Loucy (cell line): Measurements from ENCODE around the gene MALL.

Source experiments
- H2AFZ ChIP-seq: fragments of 200-600 bp; sonication (generic); 2 replicates; pipeline ENCODE4 v1.6.0; 2016; ENCODE audit warnings: antibody characterized with exemption, mild to moderate bottlenecking, low read length, moderate library complexity
- H3F3A ChIP-seq: fragments of 200-600 bp; 2 replicates; pipeline ENCODE4 v1.6.0; 2016; ENCODE audit warnings: antibody characterized with exemption, low read depth, mild to moderate bottlenecking
- H3K27me3 ChIP-seq: fragments of 200-600 bp; sonication (generic); 2 replicates; pipeline ENCODE4 v1.6.1; 2014; ENCODE audit warnings: low read length, mild to moderate bottlenecking; ENCODE audit not compliant: insufficient read depth, poor library complexity, severe bottlenecking
- H3K36me3 ChIP-seq: fragments of 200-600 bp; sonication (generic); 2 replicates; pipeline ENCODE4 v1.6.1; 2016; ENCODE audit warnings: low read length; ENCODE audit not compliant: insufficient read depth
- H3K4me1 ChIP-seq: fragments of 200-600 bp; sonication (generic); 2 replicates; pipeline ENCODE4 v1.5.1; 2014; ENCODE audit warnings: low read length, mild to moderate bottlenecking; ENCODE audit not compliant: insufficient read depth, poor library complexity, severe bottlenecking
- H3K4me2 ChIP-seq: fragments of 200-600 bp; sonication (generic); 2 replicates; pipeline ENCODE4 v1.6.0; 2014; ENCODE audit warnings: antibody characterized with exemption, low read length, low read depth, mild to moderate bottlenecking; ENCODE audit not compliant: poor library complexity, severe bottlenecking
- H3K4me3 ChIP-seq: fragments of 200-600 bp; sonication (generic); 2 replicates; pipeline ENCODE4 v1.5.1; 2014; ENCODE audit warnings: low read length, mild to moderate bottlenecking, mixed read lengths; ENCODE audit not compliant: poor library complexity, severe bottlenecking
- H3K79me2 ChIP-seq: fragments of 200-600 bp; sonication (generic); 2 replicates; pipeline ENCODE4 v1.6.1; 2014; ENCODE audit warnings: low read length; ENCODE audit not compliant: insufficient read depth
- H3K9ac ChIP-seq: fragments of 200-600 bp; sonication (generic); 2 replicates; pipeline ENCODE4 v1.6.0; 2014; ENCODE audit warnings: mild to moderate bottlenecking, low read depth, low read length, moderate library complexity; ENCODE audit not compliant: poor library complexity, severe bottlenecking
- H3K9me2 ChIP-seq: fragments of 200-600 bp; sonication (generic); replicated peaks from 2 replicates; pipeline ENCODE4 v1.6.1; 2016; ENCODE audit warnings: low read depth, low read length, mixed read lengths
- H3K9me3 ChIP-seq: fragments of 200-600 bp; sonication (generic); 2 replicates; pipeline ENCODE4 v1.6.1; 2014; ENCODE audit warnings: mild to moderate bottlenecking, antibody characterized with exemption, low read length, low read depth; ENCODE audit not compliant: insufficient read depth
- H4K20me1 ChIP-seq: fragments of 200-600 bp; sonication (generic); 2 replicates; pipeline ENCODE4 v1.6.0; 2014; ENCODE audit warnings: antibody characterized with exemption, low read length, mild to moderate bottlenecking; ENCODE audit not compliant: insufficient read depth, poor library complexity, severe bottlenecking
- CTCF ChIP-seq: fragments of 200-600 bp; sonication (generic); conservative IDR thresholded peaks from 2 replicates; pipeline ENCODE4 v1.5.1; 2014; ENCODE audit warnings: mild to moderate bottlenecking, antibody characterized with exemption, low read length
- EZH2phosphoT487 ChIP-seq: fragments of 200-600 bp; IDR thresholded peaks from 2 replicates; pipeline ENCODE4 v1.6.1; 2018; ENCODE audit warnings: antibody characterized with exemption, mild to moderate bottlenecking, moderate library complexity, borderline replicate concordance

The MALL gene

DNA sequence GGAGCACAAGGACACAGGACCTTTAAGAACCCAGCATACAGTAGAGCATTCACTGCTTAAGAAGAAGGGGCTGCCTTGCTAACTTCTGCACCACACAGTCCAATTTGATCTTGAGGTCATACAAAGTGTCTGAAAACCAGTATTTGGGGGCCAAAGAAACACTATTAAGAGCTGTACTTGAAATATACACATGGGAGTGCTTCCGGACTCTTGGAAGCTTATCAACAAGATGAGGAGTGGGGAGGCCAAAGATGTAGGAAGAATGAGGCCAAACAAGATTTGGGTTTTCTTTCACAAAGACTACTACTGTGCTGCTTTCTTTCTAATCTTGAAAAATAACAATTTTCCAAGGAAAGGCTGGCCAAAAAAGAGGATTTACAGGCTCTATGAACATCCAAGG, 24.8 kb upstream of the MALL start:
- no peaks in the 10 kb centered on the region for H3F3A ChIP-seq
- H3K4me2 ChIP-seq = no peak overlapping the region
- H3K4me3 ChIP-seq = no peak overlapping the region
- no peaks in the 10 kb centered on the region for H4K20me1 ChIP-seq
- no peak for TF ChIP-seq CTCF
- TF ChIP-seq EZH2phosphoT487 = no peak
- H3K9me3 ChIP-seq = no peaks in the 10 kb centered on the region
- H3K9me2 ChIP-seq = no peaks in the 10 kb centered on the region
- H3K9ac ChIP-seq = no peak overlapping the region
- no peak overlapping the region for H2AFZ ChIP-seq
- no peaks in the 10 kb centered on the region for H3K79me2 ChIP-seq
- no peaks in the 10 kb centered on the region for H3K27me3 ChIP-seq
- no peaks in the 10 kb centered on the region for H3K36me3 ChIP-seq
- H3K4me1 ChIP-seq = no peaks in the 10 kb centered on the region

DNA sequence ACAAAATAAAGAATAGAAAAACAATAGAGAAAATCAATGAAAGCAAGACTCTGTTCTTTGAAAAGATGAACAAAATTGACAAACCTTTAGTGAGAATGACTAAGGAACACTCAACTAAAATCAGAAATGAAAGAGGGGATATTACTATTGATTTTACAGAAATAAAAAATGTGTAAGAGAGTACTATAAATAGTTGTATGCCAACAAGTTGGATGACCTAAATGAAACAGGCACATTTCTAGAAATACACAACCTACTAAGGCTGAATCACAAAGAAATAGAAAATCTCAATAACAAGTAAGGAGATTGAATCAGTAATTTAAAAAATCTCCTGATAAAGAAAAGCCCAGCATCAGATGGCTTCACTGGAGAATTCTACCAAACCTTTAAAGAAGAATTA, 18.4 kb upstream of the MALL start:
- Histone ChIP-seq H3K4me1 (no peaks in the 10 kb centered on the region), H3K9ac (no peak overlapping the region), H3K4me2 (no peak overlapping the region), H3F3A (no peaks in the 10 kb centered on the region), H4K20me1 (no peaks in the 10 kb centered on the region), H3K4me3 (no peak overlapping the region), H3K79me2 (no peaks in the 10 kb centered on the region), H3K9me2 (no peaks in the 10 kb centered on the region), H3K36me3 (no peaks in the 10 kb centered on the region), H2AFZ (no peak overlapping the region), H3K27me3 (no peaks in the 10 kb centered on the region), H3K9me3 (peaks cover 5% of the 10 kb centered on the region; the same call in 1 of the 2 replicates)
- TF ChIP-seq EZH2phosphoT487 (no peak), CTCF (no peak)

DNA sequence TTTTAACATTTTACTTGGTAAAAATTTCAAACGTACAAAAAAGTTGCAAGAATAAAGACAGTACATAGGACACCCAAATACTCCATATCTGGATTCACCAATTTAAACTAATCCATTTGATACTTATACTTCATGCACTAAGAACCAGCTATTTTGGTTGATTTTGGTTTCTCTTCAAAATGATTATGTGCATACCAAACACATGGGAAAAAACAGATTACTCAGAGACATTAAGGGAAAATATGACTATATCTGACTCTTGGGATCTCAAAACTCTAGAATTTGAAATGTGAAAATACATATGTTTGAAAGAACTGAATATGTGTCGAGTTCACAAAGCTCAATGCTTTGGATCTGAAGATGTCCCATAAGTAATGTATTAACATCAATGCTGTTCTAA, 15.5 kb upstream of the MALL start:
- H3K4me3 ChIP-seq = no peak overlapping the region
- H3K9me2 ChIP-seq = no peaks in the 10 kb centered on the region
- peaks cover 5% of the 10 kb centered on the region; the same call in 1 of the 2 replicates for H3K9me3 ChIP-seq
- H3K4me2 ChIP-seq = no peak overlapping the region
- H2AFZ ChIP-seq = no peak overlapping the region
- no peak for TF ChIP-seq EZH2phosphoT487
- TF ChIP-seq CTCF = no peak
- no peaks in the 10 kb centered on the region for H3K27me3 ChIP-seq
- no peaks in the 10 kb centered on the region for H3K79me2 ChIP-seq
- H4K20me1 ChIP-seq = no peaks in the 10 kb centered on the region
- no peaks in the 10 kb centered on the region for H3F3A ChIP-seq
- peaks cover 20% of the 10 kb centered on the region for H3K4me1 ChIP-seq
- H3K36me3 ChIP-seq = no peaks in the 10 kb centered on the region
- H3K9ac ChIP-seq = no peak overlapping the region
